Left ventricle myocardium inferior (tissue), 1 donor: ENCODE measurements around the gene LINC01488. TPM values are rescaled to one million over a fixed set of nuclear protein-coding genes. Genes with fewer than 3 reads are reported as not detected.

ENCODE experiments used
- DNase-seq: peaks from one replicate; pipeline ENCODE4 v3.0.0-alpha.2; 2020
- H3K27ac ChIP-seq: fragments of 200-600 bp; replicated peaks from 2 replicates; pipeline ENCODE4 v1.8.0; 2021
- H3K27me3 ChIP-seq: fragments of 200-600 bp; 2 replicates; pipeline ENCODE4 v1.8.0; 2021; ENCODE audit warnings: low read depth
- H3K36me3 ChIP-seq: fragments of 200-600 bp; 2 replicates; pipeline ENCODE4 v1.8.0; 2021
- H3K4me1 ChIP-seq: fragments of 200-600 bp; 2 replicates; pipeline ENCODE4 v1.8.0; 2021
- H3K4me3 ChIP-seq: fragments of 200-600 bp; 2 replicates; pipeline ENCODE4 v1.8.0; 2021; ENCODE audit warnings: mild to moderate bottlenecking, moderate library complexity
- H3K9me3 ChIP-seq: fragments of 200-600 bp; replicated peaks from 2 replicates; pipeline ENCODE4 v1.8.0; 2021
- CTCF ChIP-seq: fragments of 200-600 bp; IDR thresholded peaks from 2 replicates; pipeline ENCODE4 v1.8.0; 2021; ENCODE audit warnings: antibody characterized with exemption, mild to moderate bottlenecking, borderline replicate concordance
- intact Hi-C: fragments of 100-400 bp; cut with micrococcal nuclease; formaldehyde crosslinking; loops from one replicate; pipeline ENCODE4 v1.11.0; 2022
- total RNA-seq: library from RNA; stranded (reverse); fragmentation: NEBNext Ultra II Directional; extraction: Animal tissue kit (Norgen Biotek cat#: 25700); gene quantifications from one replicate; pipeline ENCODE4 v1.2.1, GENCODE V29; 2021
- donor health status: DM: no; HTN: yes; CAD: no; lungs with severe emphysema.

The LINC01488 gene
- total RNA-seq, 1 donor from 2014 or later = 0.38 TPM

GRCh38 chr11:69452206-69452987, 29.1 kb upstream of the LINC01488 start:
- TF ChIP-seq CTCF = no peak
- no peak overlapping the region for H3K27ac ChIP-seq
- peaks cover 11% of the 10 kb centered on the region for H3K9me3 ChIP-seq
- no peak overlapping the region for H3K4me3 ChIP-seq
- intact Hi-C loops = no loop called here
- H3K36me3 ChIP-seq = no peaks in the 10 kb centered on the region
- H3K27me3 ChIP-seq = no peaks in the 10 kb centered on the region
- peaks cover 35% of the 10 kb centered on the region for H3K4me1 ChIP-seq
- no peak for DNase-seq

- no peak for TF ChIP-seq CTCF
- Histone ChIP-seq H3K4me1 (peaks cover 31% of the 10 kb centered on the region), H3K4me3 (no peak overlapping the region), H3K27ac (no peak overlapping the region), H3K27me3 (no peaks in the 10 kb centered on the region), H3K36me3 (no peaks in the 10 kb centered on the region), H3K9me3 (peaks cover 19% of the 10 kb centered on the region)
- DNase-seq = no peak
- intact Hi-C loops = no loop called here
Measured at GRCh38 chr11:69453151-69453550, 28.3 kb upstream of the LINC01488 start.

GRCh38 chr11:69454018-69454417, 27.4 kb upstream of the LINC01488 start:
- intact Hi-C loops = no loop called here
- no peak overlapping the region for H3K4me3 ChIP-seq
- H3K4me1 ChIP-seq = peaks cover 23% of the 10 kb centered on the region
- TF ChIP-seq CTCF = no peak
- DNase-seq = no peak
- no peak overlapping the region for H3K27ac ChIP-seq
- no peaks in the 10 kb centered on the region for H3K27me3 ChIP-seq
- no peaks in the 10 kb centered on the region for H3K36me3 ChIP-seq
- peaks cover 22% of the 10 kb centered on the region for H3K9me3 ChIP-seq

- intact Hi-C loops = no loop called here
- DNase-seq = no peak
- Histone ChIP-seq H3K36me3 (no peaks in the 10 kb centered on the region), H3K9me3 (peaks cover 27% of the 10 kb centered on the region), H3K27ac (no peak overlapping the region), H3K4me1 (peaks cover 6% of the 10 kb centered on the region), H3K4me3 (no peak overlapping the region), H3K27me3 (no peaks in the 10 kb centered on the region)
- TF ChIP-seq CTCF = no peak
Measured at GRCh38 chr11:69455969-69456368, 25.5 kb upstream of the LINC01488 start.

GRCh38 chr11:69456712-69457111, 24.8 kb upstream of the LINC01488 start:
- no peak for DNase-seq
- Histone ChIP-seq H3K9me3 (peaks cover 34% of the 10 kb centered on the region), H3K4me3 (no peak overlapping the region), H3K36me3 (no peaks in the 10 kb centered on the region), H3K27me3 (no peaks in the 10 kb centered on the region), H3K4me1 (no peaks in the 10 kb centered on the region), H3K27ac (no peak overlapping the region)
- TF ChIP-seq CTCF = no peak
- intact Hi-C loops = no loop called here
